IPS-11a (cell line): ENCODE measurements around the gene EHD3.

Source experiments
- H3K4me3 ChIP-seq: one replicate; pipeline ENCODE4 v1.5.1; 2013; ENCODE audit warnings: low read depth, low read length, control low read depth

EHD3 gene

GRCh38 chr2:31233741-31234682 is at the start of gene EHD3:
Gene EHD3, plus strand, starts transcription at chr2:31234152. Its CDS starts 470 bp downstream, at chr2:31234622.
- H3K4me3 ChIP-seq = peak within 1 kb of the TSS; percentile 66

- H3K4me3 ChIP-seq = no peak overlapping the region
These were observed 46.8 kb upstream of the EHD3 start for GRCh38 chr2:31187166-31187565.

GRCh38 chr2:31188131-31188530 is 45.8 kb upstream of the EHD3 start:
- no peak overlapping the region for H3K4me3 ChIP-seq

- H3K4me3 ChIP-seq = no peak overlapping the region
These were observed 44.8 kb upstream of the EHD3 start for GRCh38 chr2:31189141-31189540.

- H3K4me3 ChIP-seq = no peak overlapping the region
These were observed 43.8 kb upstream of the EHD3 start for GRCh38 chr2:31190188-31190587.

GRCh38 chr2:31191931-31192330 is 42.0 kb upstream of the EHD3 start:
- H3K4me3 ChIP-seq = no peak overlapping the region

- no peak overlapping the region for H3K4me3 ChIP-seq
These were observed 41.6 kb upstream of the EHD3 start for GRCh38 chr2:31192396-31192795.

GRCh38 chr2:31192851-31193392 is 41.0 kb upstream of the EHD3 start:
- no peak overlapping the region for H3K4me3 ChIP-seq

- no peak overlapping the region for H3K4me3 ChIP-seq
These were observed 40.1 kb upstream of the EHD3 start for GRCh38 chr2:31193806-31194205.

- H3K4me3 ChIP-seq = no peak overlapping the region
These were observed 37.3 kb upstream of the EHD3 start for GRCh38 chr2:31196622-31197021.

- no peak overlapping the region for H3K4me3 ChIP-seq
These were observed 36.8 kb upstream of the EHD3 start for GRCh38 chr2:31197166-31197565.

- H3K4me3 ChIP-seq = no peak overlapping the region
These were observed 36.3 kb upstream of the EHD3 start for GRCh38 chr2:31197669-31198068.

- no peak overlapping the region for H3K4me3 ChIP-seq
These were observed 34.7 kb upstream of the EHD3 start for GRCh38 chr2:31199206-31199605.

- no peak overlapping the region for H3K4me3 ChIP-seq
These were observed 33.0 kb upstream of the EHD3 start for GRCh38 chr2:31200972-31201371.

GRCh38 chr2:31202041-31202440 is 31.9 kb upstream of the EHD3 start:
- no peak overlapping the region for H3K4me3 ChIP-seq

GRCh38 chr2:31202833-31203232 is 31.1 kb upstream of the EHD3 start:
- no peak overlapping the region for H3K4me3 ChIP-seq

GRCh38 chr2:31203916-31204315 is 30.0 kb upstream of the EHD3 start:
- H3K4me3 ChIP-seq = no peak overlapping the region

GRCh38 chr2:31204783-31205182 is 29.2 kb upstream of the EHD3 start:
- no peak overlapping the region for H3K4me3 ChIP-seq

- H3K4me3 ChIP-seq = no peak overlapping the region
These were observed 28.8 kb upstream of the EHD3 start for GRCh38 chr2:31205186-31205585.

GRCh38 chr2:31205613-31206012 is 28.3 kb upstream of the EHD3 start:
- H3K4me3 ChIP-seq = no peak overlapping the region

GRCh38 chr2:31207790-31208189 is 26.2 kb upstream of the EHD3 start:
- no peak overlapping the region for H3K4me3 ChIP-seq

GRCh38 chr2:31208240-31208639 is 25.7 kb upstream of the EHD3 start:
- no peak overlapping the region for H3K4me3 ChIP-seq
